ENCODE results near the gene UNC5CL. TPM values are rescaled to one million over a fixed set of nuclear protein-coding genes. Genes with fewer than 3 reads are reported as not detected.
"Not testable (repeated sequence)": the region's sequence is repeated elsewhere in the genome, so short reads cannot be mapped to it uniquely, and the experiment has no call there.

Gene UNC5CL
- total RNA-seq, 3 donors from 2014 or later (not counting 1 experiment from before 2014, with no cell fraction given) = 2.1 to 5.3 (median 4.4) TPM

DNA sequence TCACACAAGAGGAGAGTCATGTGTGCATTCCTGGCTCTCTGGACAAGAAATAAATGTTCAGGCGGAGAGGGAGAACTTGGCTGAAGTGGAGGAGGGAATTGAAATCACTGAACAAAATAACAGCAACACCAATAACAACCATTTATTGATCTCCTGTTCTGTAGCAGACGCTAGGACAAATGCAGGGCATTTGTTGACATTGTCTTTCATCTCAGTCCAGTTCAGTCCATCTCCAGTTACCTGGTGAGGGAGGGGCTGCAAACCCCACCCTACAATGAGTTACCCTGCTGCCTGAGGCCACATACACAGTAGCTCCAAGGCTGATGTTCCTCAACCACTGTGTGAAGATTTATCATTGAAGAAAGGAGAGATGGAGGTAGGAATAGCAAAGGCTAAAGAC is 27.3 kb downstream of the UNC5CL start:
- Histone ChIP-seq H3K36me3 (ENCODE audit: control insufficient read depth, insufficient read depth, low read length) (no peaks in the 10 kb centered on the region), H3K4me1 (ENCODE audit: control insufficient read depth, insufficient read depth, low read length) (no peaks in the 10 kb centered on the region), H3K27me3 (ENCODE audit: control insufficient read depth, insufficient read depth, low read length) (no peaks in the 10 kb centered on the region), H3K4me3 (ENCODE audit: low read length) (no peak overlapping the region), H3K27ac (ENCODE audit: low read length) (no peak overlapping the region), H3K9me3 (ENCODE audit: control insufficient read depth, insufficient read depth, low read length) (no peaks in the 10 kb centered on the region)
- H3K27ac Mint-ChIP-seq = no peak overlapping the region
- H3K27me3 Mint-ChIP-seq (ENCODE audit: low read depth in 2 of 2) = peaks cover 0 to 2% of the 10 kb centered on the region in 2 donors
- DNase-seq (no peak), ATAC-seq (no peak)
- intact Hi-C loops (cut with micrococcal nuclease) = no loop called here
- no peaks in the 10 kb centered on the region for H3K36me3 Mint-ChIP-seq
- H3K4me1 Mint-ChIP-seq = no peaks in the 10 kb centered on the region
- TF ChIP-seq CTCF (IDR thresholded peaks at IDR 0.05) = no peak
- no peak overlapping the region for H3K4me3 Mint-ChIP-seq
- H3K9me3 Mint-ChIP-seq = no peaks in the 10 kb centered on the region
- 91% methylated on average over 1 of the region's 2 CpGs for WGBS (ENCODE audit: insufficient coverage)

DNA sequence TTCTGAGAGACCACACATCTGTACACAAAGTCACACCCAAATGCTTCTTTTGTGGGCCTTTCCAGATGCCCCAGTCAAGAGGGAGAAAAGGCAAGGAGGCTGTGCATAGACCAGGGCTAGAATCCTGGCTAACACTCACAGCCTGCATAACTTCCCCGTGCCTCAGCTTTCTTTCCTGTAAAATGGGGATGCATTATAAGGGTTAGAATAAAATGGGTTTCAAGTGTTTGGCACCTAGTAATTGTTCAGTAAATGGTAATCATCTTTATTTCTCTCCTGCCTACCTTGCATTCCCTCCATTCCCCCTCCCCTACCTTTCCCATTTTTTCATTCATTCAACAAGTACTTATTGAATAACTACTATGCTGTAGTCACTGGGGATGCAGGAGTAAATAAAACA is 29.4 kb downstream of the UNC5CL start:
- WGBS (ENCODE audit: insufficient coverage) = no CpG with 5 or more reads among the region's 1 CpG
- no peaks in the 10 kb centered on the region for H3K4me1 ChIP-seq (ENCODE audit: control insufficient read depth, insufficient read depth, low read length)
- H3K9me3 Mint-ChIP-seq = no peaks in the 10 kb centered on the region
- intact Hi-C loops (cut with micrococcal nuclease) = loop anchor here (5.0 kb wide), 1 partner anchor 173 kb away; no protein-coding TSS in a partner anchor
- no peaks in the 10 kb centered on the region for H3K4me1 Mint-ChIP-seq
- H3K36me3 Mint-ChIP-seq = no peaks in the 10 kb centered on the region
- H3K9me3 ChIP-seq (ENCODE audit: control insufficient read depth, insufficient read depth, low read length) = no peaks in the 10 kb centered on the region
- DNase-seq (no peak), ATAC-seq (no peak)
- no peaks in the 10 kb centered on the region for H3K36me3 ChIP-seq (ENCODE audit: control insufficient read depth, insufficient read depth, low read length)
- H3K27ac ChIP-seq (ENCODE audit: low read length) = no peak overlapping the region
- TF ChIP-seq CTCF (IDR thresholded peaks at IDR 0.05) = no peak
- peaks cover 7 to 15% of the 10 kb centered on the region in 2 donors for H3K27me3 Mint-ChIP-seq (ENCODE audit: low read depth in 2 of 2)
- H3K27ac Mint-ChIP-seq = no peak overlapping the region
- no peaks in the 10 kb centered on the region for H3K27me3 ChIP-seq (ENCODE audit: control insufficient read depth, insufficient read depth, low read length)
- no peak overlapping the region for H3K4me3 Mint-ChIP-seq
- H3K4me3 ChIP-seq (ENCODE audit: low read length) = no peak overlapping the region

- Mint-ChIP-seq H3K27me3 (ENCODE audit: low read depth in 2 of 2) (peaks cover 18 to 28% of the 10 kb centered on the region in 2 donors), H3K36me3 (no peaks in the 10 kb centered on the region), H3K4me1 (no peaks in the 10 kb centered on the region), H3K9me3 (no peaks in the 10 kb centered on the region), H3K27ac (no peak overlapping the region), H3K4me3 (no peak overlapping the region)
- ATAC-seq = no peak
- Histone ChIP-seq H3K36me3 (ENCODE audit: control insufficient read depth, insufficient read depth, low read length) (no peaks in the 10 kb centered on the region), H3K4me3 (ENCODE audit: low read length) (no peak overlapping the region), H3K9me3 (ENCODE audit: control insufficient read depth, insufficient read depth, low read length) (no peaks in the 10 kb centered on the region), H3K27me3 (ENCODE audit: control insufficient read depth, insufficient read depth, low read length) (no peaks in the 10 kb centered on the region), H3K4me1 (ENCODE audit: control insufficient read depth, insufficient read depth, low read length) (no peaks in the 10 kb centered on the region), H3K27ac (ENCODE audit: low read length) (no peak overlapping the region)
- DNase-seq = no peak
- intact Hi-C loops (cut with micrococcal nuclease) = loop anchor here (5.0 kb wide), 1 partner anchor 174 kb away; no protein-coding TSS in a partner anchor
- TF ChIP-seq CTCF (IDR thresholded peaks at IDR 0.05) = no peak
- WGBS (ENCODE audit: insufficient coverage) = 97% methylated on average over 3 of the region's 3 CpGs
Observed at GRCh38 chr6:41008011-41008410, 31.0 kb downstream of the UNC5CL start.

GRCh38 chr6:41006980-41007379 is 32.0 kb downstream of the UNC5CL start:
- DNase-seq; H3K36me3 Mint-ChIP-seq; ATAC-seq; H3K9me3 Mint-ChIP-seq; H3K27ac ChIP-seq (ENCODE audit: low read length); H3K4me1 Mint-ChIP-seq; H3K4me3 ChIP-seq (ENCODE audit: low read length); H3K27ac Mint-ChIP-seq; H3K27me3 ChIP-seq (ENCODE audit: control insufficient read depth, insufficient read depth, low read length); H3K4me3 Mint-ChIP-seq; H3K36me3 ChIP-seq (ENCODE audit: control insufficient read depth, insufficient read depth, low read length); H3K9me3 ChIP-seq (ENCODE audit: control insufficient read depth, insufficient read depth, low read length); H3K4me1 ChIP-seq (ENCODE audit: control insufficient read depth, insufficient read depth, low read length): not testable (repeated sequence)
- no CpG with 5 or more reads among the region's 4 CpGs for WGBS (ENCODE audit: insufficient coverage)
- intact Hi-C loops (cut with micrococcal nuclease) = loop anchor here (1.0 to 5.0 kb wide), 4 partner anchors 20 to 311 kb away; no protein-coding TSS in a partner anchor
- H3K27me3 Mint-ChIP-seq (ENCODE audit: low read depth in 2 of 2) = peaks cover 18 to 36% of the 10 kb centered on the region in 2 donors
